Astrocyte of the cerebellum (primary cell): ENCODE results near the gene HECTD3.
"Not testable (repeated sequence)": the region's sequence is repeated elsewhere in the genome, so short reads cannot be mapped to it uniquely, and the experiment has no call there.

ENCODE experiments used
- DNase-seq: peaks from one replicate; pipeline ENCODE4 v3.0.0-alpha.2; 2011; ENCODE audit warnings: low read depth
- H3K4me3 ChIP-seq: 2 replicates; pipeline ENCODE4 v1.5.1; 2011; ENCODE audit warnings: mild to moderate bottlenecking, low read depth, low read length, moderate library complexity
- in situ Hi-C: cut with HindIII; loops from 2 replicates; pipeline ENCODE4 v1.10.0; 2017; ENCODE audit warnings: low sequenced_read_pairs
- TF ChIP-seq, protein P1 (sequence below): IDR thresholded peaks from 2 replicates; pipeline ENCODE4 v1.5.1; 2012; ENCODE audit warnings: low read length, low read depth, moderate library complexity, mild to moderate bottlenecking; ENCODE audit errors: missing control alignments

The HECTD3 gene

DNA sequence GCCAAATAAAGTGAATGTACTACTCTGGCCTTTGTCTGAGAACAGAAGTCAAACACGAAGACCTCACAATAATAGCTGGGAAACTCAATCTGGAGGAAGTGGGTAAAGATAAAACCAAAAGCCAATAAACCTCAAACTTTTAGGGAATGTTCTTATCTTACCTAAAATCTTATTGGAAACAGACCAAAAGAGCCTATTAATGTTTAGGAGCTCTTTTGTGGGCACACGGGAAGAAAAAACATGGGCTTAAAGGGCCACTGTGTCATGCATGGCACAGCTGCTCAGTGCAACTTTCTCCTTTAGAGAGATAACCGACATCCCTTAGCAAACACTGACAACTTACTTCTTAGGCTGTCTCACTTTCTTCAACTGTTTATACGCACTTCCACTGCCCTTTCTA lies 40.8 kb downstream of the HECTD3 start:
- in situ Hi-C loops, result no loop called here
- no peak overlapping the region for H3K4me3 ChIP-seq
- no peak for DNase-seq
- TF ChIP-seq, protein P1, sequence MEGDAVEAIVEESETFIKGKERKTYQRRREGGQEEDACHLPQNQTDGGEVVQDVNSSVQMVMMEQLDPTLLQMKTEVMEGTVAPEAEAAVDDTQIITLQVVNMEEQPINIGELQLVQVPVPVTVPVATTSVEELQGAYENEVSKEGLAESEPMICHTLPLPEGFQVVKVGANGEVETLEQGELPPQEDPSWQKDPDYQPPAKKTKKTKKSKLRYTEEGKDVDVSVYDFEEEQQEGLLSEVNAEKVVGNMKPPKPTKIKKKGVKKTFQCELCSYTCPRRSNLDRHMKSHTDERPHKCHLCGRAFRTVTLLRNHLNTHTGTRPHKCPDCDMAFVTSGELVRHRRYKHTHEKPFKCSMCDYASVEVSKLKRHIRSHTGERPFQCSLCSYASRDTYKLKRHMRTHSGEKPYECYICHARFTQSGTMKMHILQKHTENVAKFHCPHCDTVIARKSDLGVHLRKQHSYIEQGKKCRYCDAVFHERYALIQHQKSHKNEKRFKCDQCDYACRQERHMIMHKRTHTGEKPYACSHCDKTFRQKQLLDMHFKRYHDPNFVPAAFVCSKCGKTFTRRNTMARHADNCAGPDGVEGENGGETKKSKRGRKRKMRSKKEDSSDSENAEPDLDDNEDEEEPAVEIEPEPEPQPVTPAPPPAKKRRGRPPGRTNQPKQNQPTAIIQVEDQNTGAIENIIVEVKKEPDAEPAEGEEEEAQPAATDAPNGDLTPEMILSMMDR, result no peak

DNA sequence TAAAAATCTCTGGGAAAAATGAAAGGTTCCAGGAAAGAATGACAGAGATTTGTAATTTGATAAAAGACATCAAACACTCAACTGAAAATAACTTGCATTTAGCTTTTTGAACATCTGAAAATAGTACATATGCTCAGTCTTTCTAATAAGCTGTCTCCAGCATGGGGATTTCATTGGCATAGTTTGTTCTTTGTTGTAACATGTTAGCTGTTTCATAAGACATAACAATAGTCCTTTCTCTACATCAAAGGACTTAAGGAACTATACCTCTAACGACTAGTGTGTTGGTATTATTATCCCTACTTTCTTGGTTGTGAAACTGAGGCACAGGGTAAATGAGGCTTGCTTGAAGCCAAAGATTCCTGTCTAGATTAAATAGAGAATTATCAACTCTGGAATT lies 46.7 kb downstream of the HECTD3 start:
- in situ Hi-C loops, result no loop called here
- no peak for DNase-seq
- TF ChIP-seq, protein P1, result no peak
- no peak overlapping the region for H3K4me3 ChIP-seq

DNA sequence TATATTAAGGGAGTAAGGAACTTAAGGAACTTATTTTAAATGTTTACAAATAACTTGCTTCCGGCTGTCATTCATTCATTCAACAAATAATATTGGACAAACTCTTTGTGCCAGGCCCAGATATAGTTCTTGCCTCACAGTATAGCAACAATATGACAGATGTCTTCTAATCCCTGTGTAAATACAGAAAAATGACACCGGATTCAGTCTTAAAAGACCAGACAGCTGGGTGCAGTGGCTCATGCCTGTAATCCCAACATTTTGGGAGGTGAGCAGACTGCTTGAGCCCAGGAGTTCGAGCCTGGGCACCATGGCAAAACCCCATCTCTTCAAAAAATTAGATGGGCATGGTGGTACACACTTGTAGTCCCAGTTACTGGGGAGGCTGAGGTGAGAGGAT lies 48.4 kb downstream of the HECTD3 start:
- no peak for DNase-seq
- TF ChIP-seq, protein P1, result no peak
- in situ Hi-C loops, result no loop called here
- H3K4me3 ChIP-seq, result no peak overlapping the region

DNA sequence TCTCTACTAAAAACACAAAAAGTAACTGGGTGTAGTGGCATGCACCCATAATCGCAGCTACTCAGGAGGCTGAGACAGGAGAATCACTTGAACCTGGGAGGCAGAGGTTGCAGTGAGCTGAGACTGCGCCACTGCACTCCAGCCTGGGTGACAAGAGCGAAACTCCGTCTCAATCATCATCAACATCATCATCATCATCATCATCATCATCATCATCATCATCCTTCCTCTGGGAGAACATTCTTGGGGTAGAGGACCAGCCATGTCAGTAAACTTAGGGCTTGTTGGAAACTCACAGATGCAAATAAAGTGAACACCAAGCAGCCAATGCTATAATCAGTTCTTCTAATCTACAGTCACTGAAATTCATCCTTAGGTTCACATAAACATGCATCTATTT lies 49.1 kb downstream of the HECTD3 start:
- in situ Hi-C loops, result not testable (repeated sequence)

DNA sequence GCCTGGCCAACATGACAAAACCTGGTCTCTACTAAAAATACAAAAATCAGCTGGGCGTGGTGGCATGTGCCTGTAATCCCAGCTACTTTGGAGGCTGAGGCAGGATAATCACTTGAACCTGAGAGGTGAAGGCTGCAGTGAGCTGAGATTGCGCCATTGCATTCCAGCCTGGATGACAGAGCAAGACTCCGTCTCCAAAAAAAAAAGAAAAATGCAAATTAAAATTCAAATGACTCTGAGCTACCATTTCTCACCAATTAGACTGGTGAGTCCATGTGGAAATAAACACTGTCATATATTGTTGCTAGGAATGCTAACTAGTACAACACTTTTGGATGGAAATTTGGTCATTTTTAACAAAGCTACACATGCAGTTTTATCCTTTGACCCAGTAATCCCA lies 53.6 kb downstream of the HECTD3 start:
- DNase-seq, H3K4me3 ChIP-seq, in situ Hi-C loops: not testable (repeated sequence)

More for the DNA sequence above, 49.1 kb downstream of the HECTD3 start:
- DNase-seq, H3K4me3 ChIP-seq: not testable (repeated sequence)

DNA sequence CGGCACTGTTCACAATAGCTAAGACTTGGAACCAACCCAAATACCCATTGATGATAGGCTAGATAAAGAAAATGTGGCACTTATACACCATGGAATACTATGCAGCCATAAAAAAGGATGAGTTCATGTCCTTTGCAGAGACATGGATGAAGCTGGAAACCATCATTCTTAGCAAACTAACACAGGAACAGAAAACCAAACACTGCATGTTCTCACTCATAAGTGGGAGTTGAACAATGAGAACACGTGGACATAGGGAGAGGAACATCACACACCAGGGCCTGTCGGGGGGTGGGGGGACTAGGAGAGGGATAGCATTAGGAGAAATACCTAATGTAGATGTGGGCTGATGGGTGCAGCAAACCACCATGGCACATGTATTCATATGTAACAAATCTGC lies 55.0 kb downstream of the HECTD3 start:
- in situ Hi-C loops, H3K4me3 ChIP-seq, DNase-seq: not testable (repeated sequence)
